ENCODE measurements around the gene ENO1.
"Not testable (repeated sequence)": the region's sequence is repeated elsewhere in the genome, so short reads cannot be mapped to it uniquely, and the experiment has no call there.

Gene ENO1

DNA sequence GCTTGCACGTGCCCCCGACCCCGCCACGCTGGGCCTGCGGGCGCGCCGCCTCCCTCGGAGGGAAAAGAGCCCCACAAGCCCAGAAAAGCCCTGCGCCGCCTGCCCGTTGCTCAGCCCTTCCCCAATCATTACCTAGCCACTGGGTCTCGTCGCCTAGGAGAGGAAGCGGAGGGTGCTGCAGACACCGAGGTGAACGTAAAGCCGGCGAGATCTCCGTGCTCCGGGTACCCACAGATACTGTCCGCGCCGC lies at the start of gene ENO1:
Gene ENO1 (minus strand): TSS at position 239 of the 250 bp plus-strand sequence. CDS start 3,778 bp downstream, outside the sequence.
- no peak for DNase-seq

DNA sequence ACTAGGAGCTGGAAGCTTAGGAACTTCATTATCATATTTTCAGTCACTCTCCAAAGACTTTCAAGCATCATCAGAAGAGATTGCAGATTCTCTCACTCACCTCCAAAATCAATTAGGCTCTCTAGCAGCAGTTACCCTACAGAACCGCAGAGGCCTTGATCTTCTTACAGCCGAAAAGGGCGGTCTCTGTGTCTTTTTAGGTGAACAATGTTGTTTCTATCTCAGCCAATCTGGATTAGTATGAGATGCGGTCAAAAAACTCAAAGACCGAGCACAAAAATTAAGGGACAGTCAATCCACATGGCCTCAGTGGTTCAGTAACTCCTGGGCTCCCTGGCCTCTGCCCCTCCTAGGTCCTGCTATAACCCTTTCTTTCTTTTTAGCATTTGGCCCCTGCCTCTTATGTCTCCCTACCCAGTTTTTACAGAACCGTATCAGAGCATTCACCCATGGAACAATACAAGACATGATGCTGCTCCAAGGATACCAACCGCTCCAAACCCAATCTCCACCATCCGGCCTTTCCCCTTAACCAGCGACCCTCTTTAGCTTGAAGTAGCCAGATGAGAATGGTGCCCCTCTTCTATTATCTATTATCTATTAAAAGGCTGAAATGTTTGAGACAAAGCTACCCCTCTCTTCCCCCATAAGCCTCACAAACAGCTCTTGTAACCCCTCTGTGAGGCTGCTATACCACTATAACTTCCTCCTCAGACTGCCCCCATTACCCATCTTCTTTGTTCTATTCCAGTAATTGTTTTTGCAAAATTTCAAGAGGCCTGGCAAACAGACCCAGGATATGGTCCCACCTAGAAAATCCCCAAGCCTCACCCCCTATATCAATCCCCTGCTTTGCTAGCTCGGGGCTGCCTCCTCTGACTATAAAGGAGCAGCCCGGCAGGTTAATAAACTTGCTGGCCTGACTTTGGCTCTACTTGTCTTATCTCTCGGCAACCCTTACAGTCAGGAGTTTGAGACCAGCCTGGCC lies 48.5 kb upstream of the ENO1 start:
- no peak for DNase-seq

DNA sequence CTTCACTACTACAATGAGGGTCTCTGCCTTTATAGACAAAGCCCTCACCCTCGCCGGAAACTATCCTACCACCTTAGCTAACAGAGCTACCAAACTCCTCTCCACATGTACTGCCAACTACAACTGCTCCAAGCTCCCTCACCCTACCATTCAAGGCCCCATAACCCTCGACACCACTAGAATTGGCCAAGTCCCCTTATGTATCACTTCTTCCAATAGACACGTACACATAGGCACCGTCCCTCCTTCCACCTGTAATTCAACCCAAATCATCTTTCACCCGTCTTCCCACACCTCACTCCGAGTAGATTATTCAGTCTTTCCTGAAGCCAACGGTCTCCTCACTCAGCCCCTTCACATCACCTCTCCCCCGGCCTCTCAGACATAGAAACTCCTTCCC lies 47.5 kb upstream of the ENO1 start:
- DNase-seq, result no peak

DNA sequence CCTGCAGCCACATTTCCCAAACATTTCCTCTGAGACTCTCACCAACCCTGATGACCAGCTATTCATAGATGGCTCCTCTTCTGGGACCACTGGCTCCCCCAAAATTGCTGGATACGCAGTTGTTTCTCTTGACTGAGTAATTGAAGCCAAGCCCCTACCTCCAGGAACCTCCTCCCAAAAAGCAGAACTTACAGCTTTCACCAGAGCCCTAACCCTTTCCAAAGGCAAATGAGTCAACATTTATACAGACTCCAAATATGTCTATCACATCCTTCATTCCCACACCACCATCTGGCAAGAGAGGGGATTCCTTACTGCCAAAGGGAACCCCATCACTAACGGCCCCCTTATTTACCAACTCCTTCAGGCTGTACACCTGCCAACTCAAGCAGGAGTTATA lies 46.9 kb upstream of the ENO1 start:
- DNase-seq, result no peak

DNA sequence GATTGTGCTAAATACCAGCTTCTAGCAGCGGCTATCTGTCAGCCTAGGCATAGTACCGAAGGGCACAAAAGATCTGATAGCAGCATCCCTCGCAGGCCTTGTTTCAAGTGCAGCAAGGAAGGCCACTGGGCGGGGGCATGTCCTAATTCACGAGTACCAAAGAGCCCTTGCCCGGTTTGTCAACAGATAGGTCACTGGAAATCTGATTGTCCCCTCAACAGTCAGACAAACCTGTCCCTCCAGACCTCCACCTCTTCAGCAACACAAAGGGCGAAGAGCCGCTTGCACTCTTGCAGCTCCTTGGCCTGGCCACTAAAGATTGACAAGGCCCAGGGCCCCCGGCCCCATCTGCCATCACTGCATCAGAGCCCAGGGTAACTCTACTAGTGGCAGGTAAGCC lies 44.5 kb upstream of the ENO1 start:
- no peak for DNase-seq

DNA sequence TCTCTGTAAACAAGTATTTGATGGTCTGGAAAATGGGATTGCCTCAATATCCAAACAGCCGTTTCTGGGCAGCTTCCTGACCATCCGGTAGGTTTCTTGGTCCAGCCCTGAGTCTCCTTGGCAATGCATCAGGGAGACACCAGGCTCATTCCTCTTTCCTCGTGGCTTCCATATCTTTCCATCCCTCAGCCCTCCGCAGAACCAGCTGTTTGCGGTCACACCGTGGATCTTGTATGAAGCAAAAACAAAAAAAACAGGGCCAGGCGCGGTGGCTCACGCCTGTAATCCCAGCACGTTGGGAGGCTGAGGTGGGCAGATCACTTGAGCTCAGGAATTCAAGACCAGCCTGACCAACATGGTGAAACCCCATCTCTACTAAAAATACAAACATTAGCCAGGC lies 39.0 kb upstream of the ENO1 start:
- not testable (repeated sequence) for DNase-seq

DNA sequence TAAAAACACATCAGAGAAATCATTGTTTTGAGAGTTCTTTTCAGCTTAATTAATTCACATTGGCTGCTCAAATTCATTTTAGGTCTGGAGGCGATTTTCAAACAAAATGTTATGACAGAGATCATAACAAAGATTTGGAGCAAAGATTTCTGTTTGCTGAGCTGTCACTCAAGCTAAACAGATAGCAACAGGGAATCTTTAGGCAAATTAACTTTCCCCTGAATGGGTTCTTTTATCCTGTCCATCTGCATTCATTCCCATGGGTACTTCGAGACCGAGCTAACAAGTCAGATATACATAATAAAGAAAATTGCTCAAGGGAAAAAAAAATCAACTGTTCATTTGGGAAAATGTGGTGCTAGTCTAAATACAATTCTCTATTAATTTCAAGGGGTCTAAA lies 37.0 kb upstream of the ENO1 start:
- DNase-seq, result no peak

DNA sequence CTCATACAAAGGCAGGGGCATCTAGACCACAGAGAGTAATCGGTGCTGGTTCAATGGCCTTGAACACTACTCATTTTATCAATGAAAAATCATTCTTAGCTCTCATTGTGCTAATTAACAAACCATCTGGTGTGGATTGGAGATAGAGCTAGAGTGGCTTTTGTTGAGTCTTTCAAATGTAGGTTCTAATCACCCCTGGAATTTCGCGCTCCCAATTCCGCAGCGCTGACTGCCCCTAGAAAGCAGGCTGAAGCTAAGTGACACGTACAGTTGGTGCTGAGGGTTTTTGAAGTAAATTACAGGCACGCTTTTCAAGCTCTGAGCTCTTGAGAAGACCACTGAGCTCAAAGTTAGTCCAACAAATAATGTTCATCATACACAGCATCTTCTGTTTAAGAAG lies 36.0 kb upstream of the ENO1 start:
- no peak for DNase-seq

DNA sequence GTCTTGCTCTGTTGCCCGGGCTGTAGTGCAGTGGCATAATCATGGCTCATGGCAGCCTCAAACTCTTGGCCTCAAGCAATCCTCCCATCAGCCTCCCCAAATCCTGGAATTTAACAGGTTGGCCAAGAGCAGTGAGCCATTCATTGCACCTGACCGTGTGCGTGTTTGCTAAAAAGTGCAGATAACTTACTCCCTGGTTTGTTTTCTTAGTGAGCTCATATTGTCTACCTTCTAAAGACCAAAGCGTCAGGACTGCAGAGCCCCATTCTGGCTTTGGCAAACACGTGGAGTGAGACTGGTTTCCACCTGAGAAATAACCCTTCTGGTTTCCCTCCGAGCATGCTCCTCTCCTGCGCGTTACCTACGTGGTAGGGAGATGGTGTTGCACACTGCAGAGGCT lies 35.0 kb upstream of the ENO1 start:
- DNase-seq, result no peak

DNA sequence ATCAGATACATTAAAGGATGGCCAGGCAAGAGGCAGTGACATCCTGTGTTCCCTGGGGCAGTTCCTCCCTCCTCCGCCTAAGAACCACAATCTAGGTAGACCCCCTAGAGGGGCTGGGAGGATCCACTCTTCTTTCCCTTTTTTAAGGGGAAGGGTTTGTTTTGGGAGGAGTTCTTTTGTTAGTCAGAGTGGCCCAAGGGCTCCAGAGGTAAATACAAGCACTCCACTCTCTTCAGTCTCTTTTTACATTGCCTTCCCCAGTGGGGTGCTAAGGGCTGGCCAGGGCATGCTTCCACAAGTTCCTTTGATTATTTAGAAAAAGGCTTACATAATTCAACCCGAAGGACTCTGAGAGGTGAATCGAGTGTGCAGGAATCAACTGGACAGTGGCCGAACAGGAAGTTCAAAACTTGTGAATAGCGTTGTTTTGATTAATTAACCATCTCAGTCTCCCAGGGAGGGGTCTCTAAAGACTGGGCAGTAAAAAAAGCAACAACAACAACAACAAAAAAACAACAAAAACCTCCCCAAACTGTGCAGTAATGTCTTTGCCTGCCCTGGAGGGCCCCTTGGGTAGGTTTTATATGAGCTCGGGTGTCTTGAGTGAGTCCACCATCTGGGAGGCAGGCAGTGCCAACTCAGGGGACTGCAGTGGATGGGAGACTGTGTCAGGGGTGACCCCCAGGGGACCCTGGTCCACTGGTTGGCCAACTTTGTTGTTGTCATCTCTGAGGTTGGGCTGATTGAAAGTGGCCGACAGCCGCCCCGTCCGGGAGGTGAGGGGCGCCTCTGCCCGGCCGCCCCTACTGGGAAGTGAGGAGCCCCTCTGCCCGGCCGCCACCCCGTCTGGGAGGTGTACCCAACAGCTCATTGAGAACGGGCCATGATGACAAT lies 33.2 kb upstream of the ENO1 start:
- DNase-seq, result no peak

DNA sequence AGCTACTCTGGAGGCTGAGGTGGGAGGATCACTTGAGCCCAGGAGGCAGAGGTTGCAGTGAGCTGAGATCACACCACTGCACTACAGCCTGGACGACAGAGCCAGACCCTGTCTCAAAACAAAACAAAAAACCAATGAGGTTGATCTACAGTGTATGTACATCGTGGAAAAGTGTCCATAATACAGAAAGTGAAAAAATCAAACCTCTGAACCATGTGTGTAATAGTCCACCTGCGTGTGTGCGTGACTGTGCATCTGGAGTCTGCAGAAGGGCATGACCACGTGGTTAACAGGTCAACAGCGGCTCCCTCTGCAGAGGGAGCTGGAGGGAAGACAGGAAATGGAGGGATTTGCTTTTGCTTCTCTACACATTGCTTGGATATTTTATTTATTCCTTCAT lies 32.4 kb upstream of the ENO1 start:
- no peak for DNase-seq

DNA sequence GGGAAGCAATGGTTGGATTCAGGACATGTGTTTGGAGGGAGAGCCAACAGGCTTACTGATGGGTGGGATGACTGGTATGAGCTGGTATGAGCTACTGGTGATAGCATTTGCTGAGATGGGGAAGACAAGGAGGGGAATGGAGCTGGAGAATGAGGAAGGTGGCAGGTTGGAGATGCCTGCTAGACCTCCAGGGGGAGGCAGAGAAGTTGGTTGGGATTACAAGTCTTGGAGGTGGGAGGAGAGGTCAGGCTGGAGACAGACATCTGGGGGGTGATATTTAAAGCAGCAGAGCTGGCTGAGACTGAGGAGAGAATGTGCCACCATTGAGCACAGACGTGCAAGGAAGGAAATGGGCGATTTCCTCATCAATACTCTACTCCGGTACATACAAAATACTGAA lies 31.8 kb upstream of the ENO1 start:
- DNase-seq, result no peak

DNA sequence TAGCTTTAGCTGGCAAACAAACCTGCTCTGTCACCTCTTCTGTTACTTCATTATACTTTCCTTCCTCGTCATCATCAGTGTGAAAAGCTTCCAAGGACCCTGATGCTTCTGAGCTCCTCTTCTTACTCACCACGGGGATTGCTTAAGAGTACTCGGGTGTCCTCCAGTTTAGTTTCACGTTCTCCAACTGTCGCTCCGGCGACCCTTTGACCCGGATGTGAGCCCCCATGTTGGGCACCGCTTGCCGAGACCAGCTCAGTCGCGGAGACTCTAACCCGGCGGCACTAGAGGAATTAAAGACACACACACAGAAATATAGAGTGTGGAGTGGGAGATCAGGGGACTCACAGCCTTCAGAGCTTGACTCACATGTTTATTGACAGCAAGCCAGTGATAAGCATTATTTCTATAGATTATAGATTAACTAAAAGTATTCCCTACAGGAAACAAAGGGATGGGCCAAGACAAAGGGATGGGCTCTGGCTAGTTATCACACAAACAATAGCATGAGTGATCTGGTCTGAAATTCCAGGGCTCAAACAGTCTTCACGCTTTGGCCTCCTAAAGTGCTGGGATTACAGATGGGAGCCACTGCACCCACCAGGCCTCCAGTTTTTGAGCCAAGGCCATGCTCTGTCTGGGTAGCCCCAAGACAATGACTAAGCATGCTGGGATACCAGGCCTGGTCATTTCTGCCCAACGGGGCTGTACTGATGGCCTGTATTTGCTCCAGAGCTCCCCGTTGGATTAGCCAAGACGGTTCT lies 30.1 kb upstream of the ENO1 start:
- no peak for DNase-seq

DNA sequence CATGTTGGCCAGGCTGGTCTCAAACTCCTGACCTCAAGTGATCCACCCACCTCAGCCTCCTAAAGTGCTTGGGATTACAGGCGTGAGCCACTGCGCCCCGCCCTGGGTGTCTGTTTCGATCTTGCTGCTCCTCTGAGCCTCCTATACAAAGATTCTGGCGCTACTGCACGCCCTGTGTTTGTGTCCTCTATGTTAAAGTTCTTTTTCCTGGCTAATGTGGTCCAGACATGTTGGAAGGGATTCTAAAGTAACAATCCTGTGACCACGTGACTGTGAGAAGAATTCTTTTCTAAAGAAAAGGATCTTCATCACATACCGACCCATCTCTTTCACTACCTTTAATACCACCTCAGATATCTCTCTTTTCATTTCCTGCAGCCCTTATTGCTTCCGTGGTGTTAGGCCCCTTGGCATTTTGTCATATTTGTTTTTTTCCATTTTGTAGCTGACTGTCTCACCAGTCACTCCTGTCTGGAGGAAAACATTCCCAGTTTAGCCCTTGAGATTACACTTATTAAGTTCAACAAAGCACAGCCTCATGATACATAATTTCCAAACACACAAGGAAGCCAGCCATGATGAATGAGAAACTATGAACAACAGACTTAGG lies 27.2 kb upstream of the ENO1 start:
- DNase-seq, result no peak

DNA sequence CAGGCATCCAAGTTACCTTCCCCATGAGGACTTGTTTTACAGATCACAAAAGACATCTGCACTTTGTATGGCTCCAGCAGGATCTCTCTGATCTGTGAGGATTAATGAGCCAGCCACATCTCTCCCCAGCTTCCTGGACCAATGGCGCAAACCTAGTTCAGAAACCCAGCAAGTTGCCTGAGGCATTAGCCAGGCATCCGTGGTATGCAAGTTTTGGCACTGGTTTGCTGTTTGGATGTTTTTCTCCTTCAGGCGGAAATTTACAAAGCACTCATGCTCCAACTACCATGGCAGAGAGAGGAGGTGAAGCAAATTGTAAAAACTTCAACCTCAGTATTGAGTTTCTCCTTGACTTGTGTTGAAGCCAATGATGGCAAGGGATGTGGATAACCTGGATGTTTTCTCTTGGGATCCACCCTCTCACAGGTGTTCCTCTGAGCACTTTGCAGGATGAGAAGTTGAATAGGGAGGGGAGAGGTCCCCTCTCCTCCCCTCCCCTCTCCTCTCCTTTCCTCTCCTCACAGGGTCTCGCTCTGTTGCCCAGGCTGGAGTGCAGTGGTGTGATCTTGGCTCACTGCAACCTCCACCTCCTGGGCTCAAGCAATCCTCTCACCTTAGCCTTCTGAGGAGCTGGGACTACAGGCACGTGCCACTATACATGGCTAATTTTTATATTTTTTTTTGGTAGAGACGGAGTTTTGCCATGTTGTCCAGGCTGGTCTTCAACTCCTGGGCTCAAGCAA lies 25.6 kb upstream of the ENO1 start:
- no peak for DNase-seq

DNA sequence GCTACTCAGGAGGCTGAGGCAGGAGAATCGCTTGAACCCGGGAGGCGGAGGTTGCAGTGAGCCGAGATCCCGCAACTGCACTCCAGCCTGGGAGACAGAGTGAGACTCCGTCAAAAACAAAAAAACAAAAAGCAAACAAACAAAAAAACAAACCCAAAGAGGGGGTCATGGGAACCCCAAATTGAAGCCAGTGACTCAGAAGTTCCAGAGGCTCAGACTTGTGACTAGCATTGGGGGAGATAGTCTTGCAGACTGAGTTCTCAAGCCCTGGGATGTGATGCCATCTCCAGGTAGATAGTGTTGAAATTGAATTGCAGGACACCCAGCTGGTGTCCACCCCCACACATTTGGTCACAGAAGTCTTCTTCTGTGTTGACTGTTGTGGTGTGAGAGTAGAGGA lies 24.9 kb upstream of the ENO1 start:
- DNase-seq, result no peak

DNA sequence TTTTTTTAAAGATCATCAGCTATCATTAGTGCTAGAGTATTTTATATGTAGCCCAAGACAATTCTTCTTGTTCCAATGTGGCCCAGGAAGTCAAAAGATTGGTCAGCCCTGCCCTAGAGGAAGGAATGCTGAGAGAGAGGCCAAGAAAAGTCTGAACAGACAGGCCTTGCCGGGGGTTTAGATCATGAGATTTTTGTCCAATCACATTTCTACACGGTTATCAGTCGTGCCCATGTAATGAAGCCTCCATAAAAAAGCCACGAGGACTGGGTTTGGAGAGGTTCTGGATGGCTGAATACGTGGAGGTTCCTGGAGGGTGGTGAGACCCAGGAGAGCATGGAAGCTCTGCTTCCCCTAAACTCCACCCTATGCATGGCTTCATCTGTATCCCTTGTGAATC lies 24.3 kb upstream of the ENO1 start:
- no peak for DNase-seq

DNA sequence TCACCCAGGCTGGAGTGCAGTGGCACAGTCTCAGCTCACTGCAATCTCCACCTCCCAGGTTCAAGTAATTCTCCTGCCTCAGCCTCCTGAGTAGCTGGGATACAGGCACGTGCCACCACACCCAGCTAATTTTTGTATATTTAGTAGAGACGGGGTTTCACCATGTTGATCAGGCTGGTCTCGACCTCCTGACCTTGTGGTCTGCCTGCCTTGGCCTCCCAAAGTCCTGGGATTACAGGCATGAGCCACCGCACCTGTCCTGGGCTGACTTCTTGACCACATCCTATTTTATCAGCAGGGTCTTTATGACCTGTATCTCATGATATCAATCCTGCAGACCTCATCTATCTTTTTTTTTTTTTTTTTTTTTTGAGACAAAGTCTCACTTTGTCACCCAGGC lies 22.2 kb upstream of the ENO1 start:
- not testable (repeated sequence) for DNase-seq

DNA sequence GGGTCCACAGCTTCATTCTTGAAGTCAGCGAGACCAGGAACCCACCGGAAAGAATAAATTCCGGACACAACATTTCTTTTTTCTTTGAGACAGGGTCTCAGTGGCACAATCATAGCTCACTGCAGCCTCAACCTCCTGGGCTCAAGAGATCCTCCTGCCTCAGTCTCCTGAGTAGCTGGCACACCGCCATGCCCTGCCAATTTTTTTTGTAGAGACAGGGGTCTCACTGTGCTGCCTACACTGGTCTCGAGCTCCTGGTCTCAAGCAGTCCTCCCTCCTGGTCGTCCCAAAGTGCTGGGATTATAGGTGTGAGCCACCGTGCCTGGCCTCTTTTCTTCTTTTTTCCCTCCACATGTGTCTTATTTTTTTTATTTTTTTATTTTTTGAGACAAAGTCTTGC lies 20.6 kb upstream of the ENO1 start:
- no peak for DNase-seq

DNA sequence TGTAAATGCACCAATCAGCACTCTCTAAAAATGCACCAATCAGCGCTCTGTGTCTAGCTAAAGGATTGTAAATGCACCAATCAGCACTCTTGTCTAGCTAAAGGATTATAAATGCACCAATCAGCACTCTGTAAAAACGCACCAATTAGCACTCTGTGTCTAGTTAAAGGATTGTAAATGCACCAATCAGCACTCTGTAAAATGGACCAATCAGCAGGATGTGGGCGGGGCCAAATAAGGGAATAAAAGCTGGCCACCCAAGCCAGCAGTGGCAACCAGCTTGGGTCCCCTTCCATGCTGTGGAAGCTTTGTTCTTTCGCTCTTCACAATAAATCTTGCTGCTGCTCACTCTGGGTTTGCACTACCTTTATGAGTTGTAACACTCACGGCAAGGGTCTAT lies 19.9 kb upstream of the ENO1 start:
- not testable (repeated sequence) for DNase-seq

DNA sequence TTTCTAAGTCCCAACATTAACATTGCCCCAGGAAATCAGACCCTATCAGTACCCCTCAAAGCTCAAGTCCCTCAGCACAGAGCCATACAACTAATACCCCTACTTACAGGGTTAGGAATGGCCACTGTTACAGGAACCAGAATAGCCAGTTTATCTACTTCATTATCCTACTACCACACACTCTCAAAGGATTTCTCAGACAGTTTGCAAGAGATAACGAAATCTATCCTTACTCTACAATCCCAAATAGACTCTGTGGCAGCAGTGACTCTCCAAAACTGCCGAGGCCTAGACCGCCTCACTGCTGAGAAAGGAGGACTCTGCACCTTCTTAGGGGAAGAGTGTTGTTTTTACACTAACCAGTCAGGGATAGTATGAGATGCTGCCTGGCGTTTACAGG lies 19.0 kb upstream of the ENO1 start:
- not testable (repeated sequence) for DNase-seq

DNA sequence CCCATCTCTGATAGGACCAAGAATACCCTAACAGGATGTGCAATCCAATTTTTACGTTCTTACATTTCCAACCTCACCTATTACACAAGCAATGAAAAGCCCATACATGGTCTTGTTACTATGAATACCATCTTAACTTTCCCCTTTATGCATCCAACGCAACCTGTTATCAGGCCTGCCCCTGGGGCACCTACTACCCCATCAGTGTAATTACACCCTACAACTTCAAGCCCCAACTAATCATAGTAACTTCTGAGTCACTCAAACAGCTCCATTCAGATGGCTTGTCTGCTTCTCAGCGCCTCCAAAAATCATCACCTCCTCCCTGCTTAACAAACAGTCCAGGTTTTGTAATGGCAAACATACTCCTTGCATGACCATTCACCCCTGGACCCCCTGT lies 18.3 kb upstream of the ENO1 start:
- DNase-seq, result not testable (repeated sequence)
